Stimulated activated CD4-positive, alpha-beta T cell treated with anti-CD3 and anti-CD28 coated beads, Interleukin-2, amount 100 ng/mL, for 48 hours (primary cell): ENCODE results near the gene NCK2.
"Not testable (repeated sequence)": the region's sequence is repeated elsewhere in the genome, so short reads cannot be mapped to it uniquely, and the experiment has no call there.

Experiments used
- DNase-seq, 2 donors: peaks; one replicate each; pipeline ENCODE4 v3.0.0-alpha.2; 2020

The NCK2 gene

DNA sequence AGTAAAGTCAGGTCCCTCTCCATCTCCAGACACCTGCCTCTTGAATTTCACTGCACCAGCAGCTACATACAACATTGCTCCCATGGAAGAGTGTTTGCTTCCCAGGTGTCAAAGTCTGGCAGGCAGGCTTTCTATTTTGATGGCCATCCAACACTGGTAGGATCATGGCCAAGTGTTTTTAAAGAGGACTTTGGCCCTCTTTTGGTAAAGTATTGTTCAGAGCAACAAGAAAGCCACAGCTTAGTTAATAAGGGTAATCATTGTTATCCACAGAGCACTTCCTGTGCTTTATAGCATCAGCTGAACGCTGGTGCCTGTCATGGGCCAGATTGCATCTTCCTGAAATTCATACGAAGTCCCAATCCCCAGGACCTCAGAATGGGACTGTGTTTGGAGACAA, 133.2 kb downstream of the NCK2 start:
- no peak for DNase-seq

- DNase-seq = no peak
Measured at GRCh38 chr2:105879106-105879802, 134.5 kb downstream of the NCK2 start.

DNA sequence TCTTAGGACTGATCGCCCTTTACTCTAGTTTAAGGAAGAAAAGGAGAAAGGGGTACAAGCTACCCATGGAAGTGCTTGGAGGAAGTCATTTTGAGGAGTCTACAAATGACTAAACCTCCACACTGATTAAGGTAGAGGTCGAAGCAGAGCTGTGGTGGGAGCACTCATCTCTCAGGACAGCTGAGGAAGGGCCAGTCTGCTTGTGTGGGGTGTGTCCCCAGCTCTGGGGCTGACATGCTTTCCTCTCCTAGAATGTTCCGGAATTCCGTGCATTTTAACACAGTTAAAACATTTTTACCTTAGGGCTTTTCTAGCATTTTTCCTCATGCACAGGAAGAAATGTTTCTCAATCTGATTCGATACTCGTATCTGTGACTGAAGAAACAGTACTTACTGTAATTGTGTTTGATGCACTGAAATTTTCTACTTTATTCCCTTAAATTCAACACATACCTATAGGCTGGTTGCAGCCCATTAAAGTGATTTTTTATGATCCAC, 135.1 kb downstream of the NCK2 start:
- no peak for DNase-seq

DNA sequence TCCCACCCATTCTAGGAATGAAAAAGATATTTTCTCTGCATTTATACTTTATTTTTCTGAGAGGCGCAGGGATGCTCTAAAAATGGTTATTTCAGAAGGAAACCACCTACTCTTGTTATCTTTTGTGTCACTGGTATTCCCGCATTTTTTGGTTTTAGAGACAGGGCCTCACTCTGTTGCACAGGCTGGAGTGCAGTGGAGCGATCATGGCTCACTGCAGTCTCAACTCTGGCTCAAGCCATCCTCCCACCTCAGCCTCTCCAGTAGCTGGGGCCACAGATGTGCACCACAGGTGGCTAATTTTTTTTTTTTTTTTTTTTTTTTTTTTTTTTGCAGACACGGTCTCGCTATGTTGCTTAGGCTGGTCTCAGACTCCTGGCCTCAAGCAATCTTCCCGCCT, 135.9 kb downstream of the NCK2 start:
- no peak for DNase-seq

- no peak for DNase-seq
Measured at GRCh38 chr2:105881286-105882136, 136.8 kb downstream of the NCK2 start.

DNA sequence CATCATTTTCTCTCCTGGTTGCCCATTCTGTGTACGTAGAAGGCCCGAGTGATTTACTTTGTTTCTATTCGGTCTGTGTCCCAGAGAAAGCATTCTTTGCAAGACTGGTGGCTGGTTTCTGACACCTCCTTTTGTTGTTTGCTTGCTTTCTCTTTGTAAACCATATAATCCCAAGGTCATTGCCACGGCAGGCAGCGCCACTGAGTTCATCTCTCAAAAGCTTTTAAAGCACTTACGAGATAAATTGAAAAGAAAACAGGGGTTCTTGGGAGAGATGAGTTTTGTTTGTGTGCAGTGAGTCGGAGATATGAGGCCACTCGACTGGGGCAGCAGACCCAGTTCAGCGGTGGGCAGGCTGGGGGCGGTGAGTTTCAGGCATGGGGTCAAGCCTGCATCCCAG, 137.6 kb downstream of the NCK2 start:
- no peak for DNase-seq

DNA sequence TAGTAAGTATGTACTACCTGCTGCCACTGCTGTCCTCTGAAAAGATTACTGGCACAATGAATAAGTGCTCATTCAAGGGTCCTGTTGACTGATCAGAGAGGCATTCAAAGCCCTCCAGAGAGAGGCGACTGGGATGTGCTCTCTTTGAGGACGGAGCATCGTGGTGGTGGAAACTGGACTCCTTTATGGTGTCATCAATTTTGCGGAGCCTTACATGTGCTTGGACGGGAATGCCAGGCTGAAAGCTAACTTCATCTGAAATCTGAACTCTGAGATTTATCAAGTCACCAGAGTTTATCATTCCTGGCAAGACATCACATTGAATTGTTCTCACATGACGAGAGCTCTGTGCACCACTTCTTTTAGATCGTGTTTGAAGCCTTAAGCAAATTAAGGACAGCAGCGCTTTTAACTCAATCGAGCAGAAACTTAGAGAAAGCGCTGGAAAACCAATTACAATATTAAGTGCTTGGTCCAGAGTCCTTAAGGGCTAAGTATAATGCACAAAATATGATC, 138.3 kb downstream of the NCK2 start:
- no peak for DNase-seq

- no peak for DNase-seq
Measured at GRCh38 chr2:105883911-105884694, 139.4 kb downstream of the NCK2 start.

- DNase-seq = no peak
Measured at GRCh38 chr2:105885456-105885855, 140.7 kb downstream of the NCK2 start.

DNA sequence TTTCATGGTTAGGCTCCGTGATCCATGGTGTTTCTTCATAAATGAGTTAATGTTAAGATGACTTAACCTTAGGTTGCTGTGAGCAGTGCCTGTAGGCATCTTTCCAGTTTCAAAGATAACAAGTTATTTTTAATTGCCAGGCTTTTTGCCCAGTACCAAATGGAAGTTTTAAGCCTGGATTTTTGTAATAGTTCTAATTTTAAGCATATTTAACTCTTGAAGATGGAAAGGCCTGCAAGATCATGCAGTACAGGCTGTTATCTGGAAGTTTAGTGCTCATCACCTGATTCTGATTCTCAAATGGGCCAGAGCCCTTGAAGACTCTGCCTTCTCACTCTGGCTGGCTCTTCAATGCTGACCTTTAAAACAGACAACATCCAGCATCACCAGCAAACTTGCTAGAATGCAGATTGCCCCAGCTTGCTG, 141.3 kb downstream of the NCK2 start:
- DNase-seq = no peak

GRCh38 chr2:105886687-105887086, 142.0 kb downstream of the NCK2 start:
- DNase-seq = no peak

DNA sequence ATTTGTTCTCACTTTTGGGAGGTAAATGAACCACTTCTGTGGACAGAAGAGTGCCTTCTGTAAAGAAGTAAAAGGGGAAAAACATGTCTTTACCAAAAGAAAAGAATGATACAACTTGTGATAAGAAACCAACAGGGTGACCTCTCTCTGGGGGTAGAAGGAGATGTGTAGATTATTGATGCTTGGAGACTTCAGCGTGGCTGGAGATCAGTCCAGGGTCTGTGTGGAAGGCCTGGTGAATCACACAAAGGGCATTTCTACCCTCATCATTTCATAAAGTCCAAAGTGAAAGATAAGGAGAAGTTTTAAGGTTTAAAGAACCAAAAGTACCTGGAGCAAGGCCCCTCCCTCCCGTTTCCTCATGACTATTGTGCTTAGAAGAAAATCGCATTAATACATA, 142.5 kb downstream of the NCK2 start:
- DNase-seq = no peak

- DNase-seq = no peak
Measured at GRCh38 chr2:105888625-105889024, 143.9 kb downstream of the NCK2 start.

DNA sequence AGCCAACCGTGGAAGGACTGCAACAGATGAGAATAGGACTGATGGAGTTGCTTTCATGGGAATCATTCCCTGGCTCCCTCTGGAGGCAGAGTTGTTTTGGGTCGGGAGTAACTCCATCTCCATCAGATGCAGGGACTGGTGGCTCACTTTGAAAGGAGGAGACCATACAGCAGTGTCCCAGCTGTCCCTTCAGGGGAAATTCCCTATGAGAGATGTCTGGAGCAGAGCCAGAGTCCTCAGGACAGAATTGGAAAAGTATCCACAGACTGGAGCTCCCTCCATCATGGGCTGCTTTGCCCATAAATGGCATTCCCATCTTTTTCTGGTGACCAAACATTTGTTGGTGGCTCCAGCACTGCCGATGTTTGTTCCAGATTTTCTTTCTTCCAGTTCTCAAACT, 144.3 kb downstream of the NCK2 start:
- no peak for DNase-seq

DNA sequence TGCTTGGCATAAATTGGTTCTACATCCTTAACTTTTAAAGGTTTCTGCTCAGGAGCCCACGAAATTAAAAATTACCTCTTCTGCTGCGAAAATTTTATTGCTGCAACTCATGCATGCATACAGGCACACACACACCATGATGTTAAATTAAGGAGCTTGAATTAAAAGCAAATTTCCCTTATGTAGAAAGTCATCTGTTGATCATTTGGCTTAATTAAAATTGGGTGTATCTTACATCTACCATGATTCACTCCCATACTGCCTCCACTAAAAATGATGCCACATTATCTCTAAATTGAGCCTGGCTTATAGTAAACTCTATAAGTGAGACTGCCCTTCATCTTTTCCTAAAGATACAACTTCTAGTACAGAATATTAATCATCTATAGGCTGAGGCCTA, 145.4 kb downstream of the NCK2 start:
- no peak for DNase-seq

DNA sequence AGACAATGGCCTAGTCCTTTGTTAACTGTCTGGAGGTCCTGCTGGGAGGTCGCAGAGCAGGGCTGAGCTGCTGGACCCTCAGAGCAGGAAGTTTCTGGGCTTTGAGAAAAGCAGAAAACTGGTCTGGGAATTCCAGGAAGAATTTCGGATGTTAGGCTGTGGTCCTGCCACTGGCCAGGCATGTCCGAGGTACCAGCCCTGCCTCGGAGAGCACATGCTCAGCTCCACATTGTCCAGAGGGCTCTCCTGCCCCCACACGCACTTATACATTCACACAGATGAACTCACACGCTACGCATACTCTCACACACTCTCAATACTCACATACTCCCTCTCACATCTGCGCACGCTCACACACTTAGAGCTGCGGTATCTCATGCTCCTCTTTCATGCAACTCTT, 146.1 kb downstream of the NCK2 start:
- no peak for DNase-seq

DNA sequence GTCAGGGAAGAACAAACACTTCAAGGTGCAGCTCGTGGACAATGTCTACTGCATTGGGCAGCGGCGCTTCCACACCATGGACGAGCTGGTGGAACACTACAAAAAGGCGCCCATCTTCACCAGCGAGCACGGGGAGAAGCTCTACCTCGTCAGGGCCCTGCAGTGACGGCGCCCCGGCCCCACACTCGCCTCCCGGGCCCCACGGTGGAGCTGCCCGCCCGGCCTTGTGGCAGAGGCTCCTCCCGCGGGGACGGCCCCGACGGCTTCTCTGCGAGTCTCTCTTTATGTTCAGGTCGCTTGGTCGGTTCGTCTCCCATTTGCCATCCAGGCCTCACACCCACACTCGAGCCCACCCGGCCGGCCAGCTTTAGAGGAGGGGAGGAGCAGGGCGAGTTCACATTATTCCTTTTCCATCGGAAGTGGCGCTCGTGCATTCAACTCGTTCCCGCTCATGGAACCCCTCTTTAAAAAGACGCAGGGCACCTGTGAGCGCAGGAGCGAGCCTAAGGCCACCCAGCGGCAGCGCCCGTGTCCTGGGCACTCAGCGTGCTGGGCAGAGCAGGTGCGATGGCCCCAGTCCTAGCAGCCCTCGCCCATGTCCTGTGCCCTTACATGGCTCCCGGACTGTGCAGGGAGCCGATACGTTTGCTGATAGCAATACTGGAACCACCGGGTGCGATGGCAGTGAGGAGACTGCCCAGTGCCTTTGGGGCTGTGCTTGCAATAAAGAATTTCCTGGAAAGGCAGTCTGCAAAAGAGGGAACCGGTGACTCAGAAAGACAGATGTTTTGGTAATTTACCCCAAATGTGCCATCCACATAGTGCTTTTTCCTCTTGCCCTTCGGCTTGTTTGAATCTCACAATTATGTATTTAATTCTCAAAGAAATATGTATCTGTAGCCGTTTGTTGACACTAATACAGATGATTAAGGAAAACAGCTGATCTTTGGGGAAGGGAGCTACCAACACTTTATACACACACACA, 148.6 kb downstream of the NCK2 start:
- DNase-seq = no peak

GRCh38 chr2:105894327-105894944, 149.7 kb downstream of the NCK2 start:
- no peak for DNase-seq

GRCh38 chr2:105895990-105896764, 151.5 kb downstream of the NCK2 start:
- DNase-seq = no peak

DNA sequence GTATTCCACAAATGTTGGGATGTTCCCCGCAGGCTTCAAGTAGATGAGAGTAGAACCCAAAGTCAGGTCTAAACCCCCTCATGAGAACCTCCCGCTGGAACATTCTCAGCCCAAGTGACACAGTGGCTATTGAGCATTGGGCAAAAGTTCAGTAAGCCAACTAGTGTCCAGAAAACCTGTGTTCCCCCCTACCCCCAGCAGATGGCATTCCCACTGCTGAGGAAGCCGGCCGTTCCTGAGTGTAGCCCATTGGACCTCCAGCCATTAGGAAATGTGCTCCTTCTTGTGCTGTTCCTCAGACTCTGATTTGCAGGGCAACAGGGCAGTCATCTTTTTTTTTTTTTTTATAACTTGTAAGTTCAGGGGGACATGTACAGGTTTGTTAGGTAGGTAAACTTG, 152.1 kb downstream of the NCK2 start:
- no peak for DNase-seq

DNA sequence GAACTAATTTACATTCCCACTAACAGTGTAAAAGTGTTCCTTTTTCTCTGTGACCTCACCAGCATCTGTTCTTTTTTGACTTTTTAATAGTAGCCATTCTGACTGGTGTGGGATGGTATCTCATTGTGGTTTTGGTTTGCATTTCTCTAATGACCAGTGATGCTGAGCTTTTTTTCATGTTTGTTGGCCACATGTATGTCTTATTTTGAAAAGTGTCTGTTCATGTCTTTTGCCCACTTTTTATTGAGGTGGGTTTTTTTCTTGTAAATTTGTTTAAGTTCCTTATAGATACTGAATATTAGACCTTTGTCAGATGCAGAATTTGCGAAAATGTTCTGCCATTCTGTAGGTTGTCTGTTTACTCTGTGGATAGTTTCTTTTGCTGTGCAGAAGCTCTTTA, 153.0 kb downstream of the NCK2 start:
- not testable (repeated sequence) for DNase-seq
